HG02840 (cell line): ENCODE results near the gene ARF1.
A peak's percentile ranks its signal among the peaks of the same experiment; 100 is the strongest.

Source experiments
- ATAC-seq: cut with Tn5 transposase; IDR thresholded peaks from one replicate; pipeline ENCODE4 v1.9.1; 2021; ENCODE audit warnings: mild to moderate bottlenecking, moderate library complexity, moderate number of reproducible peaks; ENCODE audit not compliant: unreplicated experiment, low FRiP score

The ARF1 gene

DNA sequence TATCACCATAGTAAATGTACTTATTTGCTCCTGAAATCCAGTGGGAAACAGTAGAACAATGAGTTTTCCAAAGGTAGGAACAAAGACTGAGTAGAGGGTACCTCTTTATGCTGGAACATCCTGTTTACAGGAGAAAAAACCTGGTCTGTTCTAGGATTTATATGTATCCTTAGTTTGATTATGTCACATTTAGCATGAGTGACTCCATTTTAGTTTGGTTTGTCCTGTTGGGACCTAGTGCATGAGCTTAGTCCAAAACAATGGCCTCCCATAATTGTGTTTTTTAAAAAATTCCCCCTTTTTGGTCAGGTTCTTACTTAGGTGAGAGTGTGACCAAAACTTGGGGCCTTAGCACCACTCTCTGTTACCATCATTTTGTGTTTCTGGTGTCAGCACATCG is 30.1 kb downstream of the ARF1 start:
- no peak for ATAC-seq

GRCh38 chr1:228114827-228115226 is 32.3 kb downstream of the ARF1 start:
- ATAC-seq: no peak

DNA sequence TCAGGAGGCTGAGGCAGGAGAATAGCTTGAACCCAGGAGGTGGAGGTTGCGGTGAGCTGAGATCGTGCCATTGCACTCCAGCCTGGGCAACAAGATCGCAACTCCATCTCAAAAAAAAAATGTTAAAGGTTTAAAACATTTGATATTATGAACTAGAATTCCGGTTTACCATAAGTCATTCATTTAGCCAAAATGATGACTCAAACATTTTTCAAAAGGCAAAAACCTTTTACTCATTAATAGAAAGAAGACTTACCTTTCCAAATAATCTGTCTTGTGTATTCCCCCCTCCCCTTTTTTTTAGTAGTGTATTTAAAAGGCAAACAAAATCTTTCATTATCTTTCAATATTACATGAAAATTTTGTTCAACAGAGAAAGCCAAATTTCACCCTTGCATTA is 34.8 kb downstream of the ARF1 start:
- no peak for ATAC-seq

- ATAC-seq: no peak
Measured at GRCh38 chr1:228118040-228118439, 35.5 kb downstream of the ARF1 start.

DNA sequence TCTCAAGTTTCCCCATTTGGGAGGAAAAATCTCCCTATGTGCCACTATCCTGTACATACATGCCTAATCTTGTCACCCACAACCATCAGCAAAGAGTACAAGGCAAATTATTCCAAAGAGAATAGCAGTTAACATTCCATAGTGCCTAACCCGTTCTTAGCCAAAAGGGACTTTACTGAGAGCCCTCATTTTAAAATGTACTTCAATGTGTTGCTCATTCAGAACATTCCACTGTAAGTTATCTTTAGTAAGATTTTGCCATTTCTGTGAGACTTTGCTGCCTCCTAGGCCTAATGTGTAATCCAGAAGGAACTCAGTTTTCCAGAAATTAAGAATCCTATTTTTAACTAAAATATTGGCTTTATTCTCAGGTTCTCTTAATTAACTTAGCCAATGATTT is 37.8 kb downstream of the ARF1 start:
- ATAC-seq: no peak

- ATAC-seq: no peak
Measured at GRCh38 chr1:228120857-228121489, 38.5 kb downstream of the ARF1 start.

GRCh38 chr1:228122921-228123441 is 40.5 kb downstream of the ARF1 start:
- ATAC-seq: no peak

- no peak for ATAC-seq
Measured at GRCh38 chr1:228123505-228123904, 41.0 kb downstream of the ARF1 start.

GRCh38 chr1:228125185-228125584 is 42.7 kb downstream of the ARF1 start:
- no peak for ATAC-seq

DNA sequence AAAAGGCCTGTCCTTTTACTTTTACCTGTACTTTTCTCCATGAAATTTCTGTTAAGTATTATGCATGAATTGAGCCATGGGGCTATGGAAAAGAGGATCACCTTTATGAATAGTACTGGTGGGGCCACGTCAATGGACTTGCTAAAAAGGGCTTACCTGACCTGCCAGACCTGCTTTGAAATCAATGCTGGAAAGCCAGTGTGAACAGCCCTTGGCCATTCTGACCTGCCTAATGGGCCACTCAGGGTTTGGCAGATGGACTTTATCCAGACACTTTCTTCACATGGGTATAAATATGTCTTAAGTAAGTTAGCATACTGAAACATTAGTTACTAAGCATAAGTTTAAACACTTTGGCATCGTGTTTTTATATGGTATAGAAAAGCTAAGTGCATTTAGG is 49.3 kb downstream of the ARF1 start:
- ATAC-seq: no peak

DNA sequence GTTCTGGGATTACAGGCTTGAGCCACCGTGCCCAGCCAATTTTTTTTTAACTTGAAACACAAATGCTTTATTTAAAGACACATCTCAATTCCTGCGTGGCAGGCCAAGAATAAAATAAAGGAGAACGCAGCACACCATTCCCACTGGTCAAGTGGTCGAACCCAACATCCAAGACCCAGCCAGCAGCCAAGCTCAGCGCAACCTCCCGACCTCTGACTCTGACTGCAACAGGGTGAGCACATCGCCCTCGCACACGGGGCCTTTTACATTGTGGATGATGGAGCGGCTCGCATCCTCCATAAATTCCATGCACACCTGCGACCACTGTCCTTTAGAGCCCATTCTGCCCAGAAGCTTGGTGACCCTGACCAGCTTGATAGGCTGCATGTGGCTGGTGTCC is 52.1 kb downstream of the ARF1 start:
- ATAC-seq: no peak

DNA sequence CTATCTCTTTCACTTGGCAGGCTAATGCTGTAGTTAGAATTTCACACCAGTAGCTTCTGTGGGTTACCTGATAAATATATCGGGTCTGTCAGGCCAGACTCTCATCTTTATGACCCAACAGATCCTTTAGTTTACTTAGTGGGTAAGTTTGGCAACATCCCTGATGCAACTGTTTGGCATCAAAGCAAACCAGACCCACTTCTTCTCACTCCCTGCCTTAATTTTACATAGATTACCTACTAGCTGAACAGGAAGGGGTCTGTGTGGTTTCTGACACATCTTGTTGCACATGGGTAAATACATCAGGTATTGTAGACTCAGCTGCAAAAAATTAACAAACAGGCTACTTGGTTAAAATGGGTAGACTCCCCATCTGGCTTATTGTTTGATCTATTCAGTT is 54.4 kb downstream of the ARF1 start:
- ATAC-seq: no peak

- ATAC-seq: no peak
Measured at GRCh38 chr1:228139406-228139930, 57.0 kb downstream of the ARF1 start.

GRCh38 chr1:228139931-228140723 is 57.6 kb downstream of the ARF1 start, which contains the start of gene GUK1:
TSS of gene GUK1 (plus strand) at chr1:228140279. CDS start at chr1:228140303, 24 bp downstream.
- ATAC-seq: peak; percentile 94

GRCh38 chr1:228140724-228141225 is 58.3 kb downstream of the ARF1 start:
- no peak for ATAC-seq

- ATAC-seq: no peak
Measured at GRCh38 chr1:228141226-228142044, 58.9 kb downstream of the ARF1 start.

- no peak for ATAC-seq
Measured at GRCh38 chr1:228142155-228142691, 59.7 kb downstream of the ARF1 start.

DNA sequence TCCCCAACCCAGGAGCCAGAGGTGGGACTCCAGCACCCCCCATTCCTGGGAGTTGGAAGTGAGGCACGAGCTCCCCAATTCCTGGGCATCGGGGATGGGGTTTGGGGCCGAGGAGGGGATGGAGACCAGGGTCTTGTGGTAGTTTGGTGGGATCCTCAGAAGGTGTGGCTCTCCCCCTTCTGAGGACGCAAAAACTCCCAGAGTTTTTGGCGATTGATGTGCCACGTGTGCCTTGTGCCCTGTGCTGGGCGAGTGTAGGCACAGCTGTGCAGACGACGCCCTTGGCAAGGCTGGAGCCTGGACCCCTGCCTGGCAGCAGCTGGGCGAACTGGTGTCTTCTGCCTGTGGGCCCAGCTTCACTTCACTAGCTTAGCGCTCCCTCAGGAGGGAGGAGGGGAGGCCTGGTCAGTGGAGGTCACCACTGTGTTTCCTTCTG is 60.2 kb downstream of the ARF1 start:
- ATAC-seq: no peak

- ATAC-seq: no peak
Measured at GRCh38 chr1:228143480-228144192, 61.1 kb downstream of the ARF1 start.
